HG03045 (cell line): ENCODE results near the gene CEACAM21.
"Not testable (repeated sequence)": the region's sequence is repeated elsewhere in the genome, so short reads cannot be mapped to it uniquely, and the experiment has no call there.

Source experiments
- ATAC-seq: cut with Tn5 transposase; IDR thresholded peaks from one replicate; pipeline ENCODE4 v1.9.1; 2021; ENCODE audit warnings: mild to moderate bottlenecking, moderate library complexity; ENCODE audit not compliant: unreplicated experiment

The CEACAM21 gene

DNA sequence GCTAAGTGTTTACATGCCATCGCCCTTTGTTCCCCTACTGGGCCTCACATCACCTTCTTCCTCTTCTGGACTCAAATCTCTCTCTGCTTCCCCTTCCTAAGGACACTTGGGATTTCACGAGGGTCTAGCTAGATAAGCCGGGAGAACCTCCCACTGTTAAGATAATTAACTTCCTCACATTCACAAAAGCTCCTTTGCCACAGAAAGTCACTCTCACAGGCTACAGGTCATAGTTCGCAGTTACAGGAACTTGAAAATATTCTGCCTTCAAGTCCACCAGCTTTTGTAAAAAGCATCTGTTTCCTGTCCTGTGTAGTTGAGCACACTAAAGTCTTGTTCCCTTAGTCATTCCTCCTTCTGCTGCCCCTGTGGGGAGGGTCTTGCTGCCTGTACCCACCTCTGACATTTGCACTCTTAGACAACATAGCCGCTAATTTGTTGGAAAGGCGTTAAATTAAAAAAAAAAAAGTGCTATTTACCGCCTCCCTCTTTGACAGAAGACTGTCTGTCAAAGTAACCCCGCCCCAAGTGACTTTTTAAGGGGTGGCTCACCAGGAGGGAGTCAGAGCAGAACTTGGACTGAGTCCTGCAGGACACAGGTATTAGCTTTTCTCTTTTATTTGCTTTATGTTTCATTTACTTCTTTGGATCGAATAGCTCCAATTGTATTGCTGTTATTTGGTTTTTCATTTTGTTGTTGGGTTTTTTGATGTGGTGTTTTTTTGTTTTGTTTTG, 26.8 kb upstream of the CEACAM21 start:
- peak; percentile 41 for ATAC-seq

DNA sequence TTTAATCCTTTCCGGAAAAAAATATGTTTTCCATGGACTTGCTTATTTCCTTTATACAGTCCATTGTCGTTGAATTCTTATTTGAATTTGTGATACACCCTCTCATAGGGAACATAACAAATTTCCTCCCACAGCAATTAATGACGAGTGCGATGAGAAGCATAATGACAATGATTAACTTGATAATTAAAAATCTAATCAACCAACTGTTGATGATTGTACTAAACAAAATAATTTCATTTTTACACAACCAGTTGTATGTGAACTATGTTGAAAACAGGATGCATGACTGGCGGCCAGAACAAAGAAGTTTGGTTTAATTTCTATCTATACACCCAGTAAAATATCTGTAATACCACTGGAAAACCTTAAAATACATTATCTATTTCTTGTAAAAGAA, 26.1 kb upstream of the CEACAM21 start:
- ATAC-seq: no peak

DNA sequence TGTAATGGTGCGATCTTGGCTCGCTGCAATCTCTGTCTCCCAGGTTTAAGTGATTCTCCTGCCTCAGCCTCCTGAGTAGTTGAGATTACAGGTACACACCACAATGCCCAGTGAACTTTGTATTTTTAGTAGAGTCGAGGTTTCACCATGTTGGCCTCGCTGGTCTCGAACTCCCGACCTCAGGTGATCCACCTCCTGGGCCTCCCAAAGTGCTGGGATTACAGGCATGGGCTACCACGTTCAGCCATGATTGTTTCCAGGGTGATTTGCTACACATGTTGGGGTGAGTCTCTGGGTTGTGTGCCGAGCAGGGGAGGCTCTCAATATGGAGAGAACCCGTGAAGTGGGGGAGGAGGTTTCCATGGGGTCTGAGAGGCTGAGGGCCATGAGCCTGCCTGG, 24.8 kb upstream of the CEACAM21 start:
- ATAC-seq: no peak

DNA sequence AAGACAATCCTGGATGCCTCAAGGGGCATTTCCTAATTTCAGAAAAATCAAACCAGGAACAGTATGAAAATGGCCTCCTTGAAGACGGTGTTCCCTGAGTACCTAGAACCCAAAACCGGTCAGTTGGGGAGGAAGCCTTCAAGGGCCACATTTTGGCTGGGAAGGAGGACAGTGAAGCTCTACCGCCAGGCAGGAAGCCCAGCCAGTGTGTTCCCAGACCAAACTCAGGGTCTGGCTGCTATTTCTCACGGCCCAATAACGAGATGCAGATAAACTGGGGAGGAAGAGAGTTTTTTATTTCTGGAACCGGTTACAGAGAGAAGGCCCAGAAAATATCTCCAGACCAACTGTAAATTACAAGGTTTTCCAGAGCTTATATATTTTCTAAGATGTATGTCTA, 24.3 kb upstream of the CEACAM21 start:
- ATAC-seq: no peak

DNA sequence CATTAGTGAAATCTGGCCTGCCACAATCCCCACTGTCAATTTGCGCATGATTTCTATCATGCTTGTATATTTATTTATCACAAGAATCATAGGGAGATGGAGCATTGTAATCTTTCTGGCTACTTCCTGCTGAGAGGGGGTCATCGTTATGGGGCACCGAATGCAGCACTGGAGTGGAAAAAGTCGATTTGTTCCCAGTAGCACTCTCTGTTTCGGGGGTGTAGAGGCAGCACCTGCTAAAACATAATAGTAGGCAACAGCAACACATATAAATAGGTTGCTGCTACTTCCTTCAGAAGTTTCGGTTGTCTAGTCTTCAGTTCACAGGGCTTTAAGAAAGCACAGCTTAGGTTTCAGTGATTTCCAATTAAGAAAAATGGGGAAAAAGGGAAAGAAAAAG, 23.4 kb upstream of the CEACAM21 start:
- ATAC-seq: no peak

DNA sequence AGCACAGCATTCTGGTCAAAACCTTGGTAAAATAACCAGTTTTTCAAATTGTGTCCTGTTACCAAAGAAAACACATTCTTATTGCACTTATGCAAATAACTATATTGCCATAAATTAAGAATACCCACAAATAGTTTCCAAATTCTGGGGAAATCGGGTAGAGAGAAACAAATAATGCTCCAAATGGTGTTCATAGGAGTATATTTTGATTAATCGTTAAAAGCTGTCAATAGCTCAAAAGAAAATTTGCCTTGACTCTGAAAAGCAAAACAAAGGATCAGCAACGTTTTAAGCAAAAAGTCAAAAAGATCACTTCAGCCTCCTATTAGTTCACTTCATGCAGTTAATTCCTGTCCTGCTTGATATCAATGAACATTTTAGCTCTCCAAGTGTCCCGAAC, 22.2 kb upstream of the CEACAM21 start:
- ATAC-seq: no peak

DNA sequence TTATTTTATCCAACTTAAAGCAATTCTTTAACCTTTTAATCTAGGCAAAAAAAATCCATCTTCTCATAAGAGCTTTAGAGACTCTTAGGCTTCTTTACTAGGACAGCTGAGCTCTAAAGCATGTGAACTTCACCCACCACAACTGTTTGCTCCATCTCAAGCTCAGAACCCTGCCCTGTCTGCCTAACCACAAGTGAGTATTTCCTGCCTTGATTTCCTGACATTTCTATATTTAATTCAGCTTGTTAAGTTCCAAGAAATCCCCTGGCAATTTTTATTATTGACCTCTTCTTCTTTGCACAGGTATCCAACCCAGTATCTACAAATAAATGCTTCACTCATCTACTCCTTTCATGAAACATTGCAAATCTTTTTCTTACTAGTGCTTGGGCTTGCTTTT, 21.1 kb upstream of the CEACAM21 start:
- no peak for ATAC-seq

DNA sequence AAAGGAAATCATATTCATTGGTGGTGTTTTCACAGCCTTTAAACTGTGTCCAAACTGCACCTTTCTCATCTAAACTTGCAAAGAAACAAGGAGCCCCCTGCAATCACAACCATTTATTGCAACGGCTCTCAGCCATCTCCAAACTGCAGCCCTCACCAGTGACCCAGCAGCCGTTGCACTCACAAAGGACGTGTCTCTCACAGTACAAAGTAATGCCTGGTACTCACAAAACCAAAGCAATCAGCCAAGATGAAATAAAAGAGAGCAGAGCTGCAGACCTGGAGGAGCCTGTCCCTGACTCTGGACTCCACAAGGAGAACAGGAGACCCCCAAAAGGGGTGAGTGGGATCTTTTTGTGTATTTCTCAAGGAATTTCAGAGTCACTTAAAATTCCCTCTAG, 20.2 kb upstream of the CEACAM21 start:
- no peak for ATAC-seq

DNA sequence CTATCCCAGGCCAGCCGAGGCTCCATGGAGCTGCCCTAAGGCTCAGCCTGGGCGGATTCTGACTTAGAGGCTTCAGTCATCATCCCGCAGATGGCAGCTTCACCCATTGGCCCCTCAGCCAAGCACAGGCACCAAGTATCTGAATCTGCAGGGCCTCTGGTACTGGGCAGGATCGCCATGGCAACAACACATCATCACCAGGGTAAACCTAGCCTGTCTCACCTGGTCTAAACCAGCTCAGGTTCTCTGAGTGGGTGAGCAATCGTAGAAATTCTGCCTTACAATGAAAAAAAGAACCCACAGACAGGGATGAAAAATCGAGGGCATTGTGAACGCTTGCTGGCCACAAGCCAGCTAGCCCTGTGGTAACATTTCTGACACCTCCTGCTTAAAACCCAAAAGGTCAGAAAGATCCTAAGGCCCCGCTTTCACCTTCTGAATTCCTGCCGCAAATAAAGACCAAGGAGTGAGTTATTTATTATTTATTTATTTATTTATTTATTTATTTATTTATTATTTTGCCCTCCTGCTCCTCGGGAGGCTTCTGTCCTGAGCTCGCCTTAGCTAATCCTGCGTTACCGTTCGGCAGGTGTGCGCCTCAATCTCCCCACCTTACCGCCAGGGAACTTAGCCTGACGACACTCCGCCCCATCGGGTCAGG, 12.0 kb upstream of the CEACAM21 start:
- ATAC-seq: no peak

DNA sequence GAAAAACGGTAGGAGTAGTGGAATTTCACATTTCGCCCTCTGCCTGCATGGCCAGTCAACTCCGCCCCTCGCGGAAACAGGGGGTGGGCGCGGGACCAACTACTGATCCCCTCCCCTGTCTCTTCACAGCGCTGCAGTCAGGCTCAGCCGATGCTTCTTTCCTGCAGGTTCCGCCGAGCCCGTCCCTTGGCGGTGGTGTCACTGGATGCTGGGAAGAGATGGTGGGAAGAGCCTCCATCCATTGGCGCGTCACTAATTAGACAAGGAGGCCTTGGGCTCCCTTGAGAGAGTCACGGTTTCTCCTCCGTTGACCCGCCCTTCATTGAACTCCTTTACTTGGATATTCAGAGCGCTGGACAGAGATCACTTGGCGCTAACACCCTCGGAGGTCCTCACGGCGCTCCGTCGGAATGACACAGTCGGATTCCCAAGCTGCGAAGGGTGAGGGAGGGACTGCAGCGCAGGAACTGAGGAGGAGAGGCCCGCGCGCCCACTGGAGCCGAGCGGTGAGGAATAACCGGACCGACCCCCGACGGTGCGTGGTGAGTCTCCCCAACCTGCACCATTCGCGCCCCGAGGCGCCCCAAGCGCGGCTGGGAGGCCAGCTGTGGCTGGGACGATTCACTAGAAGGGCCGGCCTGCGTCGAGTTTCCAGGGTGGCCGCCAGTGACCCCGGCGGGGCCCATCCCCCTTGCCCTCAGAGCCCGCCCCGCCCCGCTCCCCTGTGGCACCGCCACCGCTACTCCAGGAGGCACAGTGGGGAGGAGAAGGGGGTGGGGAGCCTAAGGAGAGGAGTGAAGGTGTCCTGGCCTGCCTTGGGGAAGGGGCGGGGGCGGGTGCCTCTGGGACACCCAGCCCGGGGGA, 11.2 kb upstream of the CEACAM21 start:
- ATAC-seq: no peak

DNA sequence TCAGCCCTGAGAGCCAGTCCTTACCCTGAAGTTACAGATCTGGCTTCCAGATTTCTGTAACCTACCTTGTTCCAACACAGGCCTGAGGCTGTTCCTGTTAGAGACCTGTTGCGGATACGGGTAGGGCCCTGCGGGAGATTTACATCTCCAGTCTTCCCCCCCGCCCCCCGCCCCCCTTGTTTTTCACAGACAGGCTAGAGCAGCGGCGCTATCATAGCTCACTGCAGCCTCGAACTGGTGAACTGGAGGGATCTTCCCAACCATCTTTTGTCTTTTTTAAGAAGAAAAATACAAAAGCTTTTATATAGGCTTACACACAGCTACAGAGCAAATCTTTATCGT, 10.6 kb upstream of the CEACAM21 start:
- no peak for ATAC-seq

DNA sequence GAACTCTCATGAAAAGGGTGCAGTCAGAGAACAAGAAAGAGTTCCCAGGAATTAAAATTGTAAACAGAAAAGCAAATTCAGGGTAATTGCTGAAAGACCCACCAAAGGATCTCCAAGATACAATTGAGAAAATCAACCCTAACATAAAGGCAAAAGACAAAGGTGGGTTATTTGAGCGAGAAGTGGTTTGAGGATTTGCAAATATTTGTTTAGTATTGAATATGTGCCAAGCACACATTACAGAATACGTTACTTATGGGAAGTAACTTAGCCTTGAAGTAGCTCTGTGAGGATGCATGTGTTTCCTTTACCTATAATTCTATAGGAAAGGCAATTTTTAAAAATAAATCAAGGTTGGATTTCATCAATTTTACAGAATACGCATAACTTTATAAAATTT, 10.0 kb upstream of the CEACAM21 start:
- no peak for ATAC-seq

DNA sequence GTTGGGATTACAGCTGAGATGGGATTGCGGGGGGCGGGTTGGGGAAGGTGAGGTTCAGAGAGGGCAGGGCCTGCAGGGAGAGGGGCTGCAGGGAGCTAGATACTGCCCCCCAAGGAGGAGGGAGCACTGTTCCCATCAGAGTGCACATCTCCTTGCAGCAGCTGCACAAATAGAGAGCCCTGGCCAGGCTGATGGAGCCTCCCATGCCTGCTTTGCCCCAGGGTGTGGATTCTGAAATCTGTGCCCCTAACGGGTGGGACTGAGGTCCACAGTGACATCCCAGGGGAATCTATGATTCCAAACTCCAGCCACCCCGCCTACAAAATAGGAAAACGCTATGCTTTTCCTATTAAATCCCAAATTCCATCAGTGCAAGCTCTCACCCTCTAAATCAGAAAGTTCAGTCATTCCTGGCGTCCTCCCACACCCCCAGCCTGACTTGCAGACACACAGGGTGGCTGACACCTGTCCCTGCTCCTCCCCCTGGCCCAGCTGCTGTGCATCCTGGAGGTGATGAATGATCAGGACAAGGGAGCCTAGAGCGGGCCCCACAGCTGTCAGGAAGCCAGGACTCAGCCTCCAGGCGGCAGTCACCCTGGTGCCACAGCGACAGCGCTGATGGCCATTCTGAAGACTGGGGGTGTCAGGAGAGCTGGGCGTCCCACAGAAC, 6.3 kb upstream of the CEACAM21 start:
- ATAC-seq: no peak

DNA sequence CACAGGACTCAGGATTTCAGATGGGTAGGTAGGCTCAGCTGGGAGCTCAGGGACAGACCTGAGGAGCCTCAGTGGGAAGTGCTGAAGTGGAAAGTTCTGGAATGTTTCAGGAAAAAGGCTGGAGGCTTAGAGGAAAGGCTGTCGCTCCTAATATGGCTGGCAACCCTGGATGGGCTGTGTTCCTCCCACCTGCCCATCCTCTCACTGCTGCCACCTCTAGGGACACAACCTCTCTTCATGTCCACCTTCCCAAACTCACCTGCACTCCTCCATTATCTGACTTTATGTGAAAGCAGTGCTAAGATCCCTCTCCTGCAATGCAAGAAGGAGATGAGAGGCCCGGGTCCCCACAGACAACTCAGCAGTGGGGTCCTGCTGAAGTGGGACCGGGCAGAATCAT, 5.8 kb upstream of the CEACAM21 start:
- ATAC-seq: no peak

DNA sequence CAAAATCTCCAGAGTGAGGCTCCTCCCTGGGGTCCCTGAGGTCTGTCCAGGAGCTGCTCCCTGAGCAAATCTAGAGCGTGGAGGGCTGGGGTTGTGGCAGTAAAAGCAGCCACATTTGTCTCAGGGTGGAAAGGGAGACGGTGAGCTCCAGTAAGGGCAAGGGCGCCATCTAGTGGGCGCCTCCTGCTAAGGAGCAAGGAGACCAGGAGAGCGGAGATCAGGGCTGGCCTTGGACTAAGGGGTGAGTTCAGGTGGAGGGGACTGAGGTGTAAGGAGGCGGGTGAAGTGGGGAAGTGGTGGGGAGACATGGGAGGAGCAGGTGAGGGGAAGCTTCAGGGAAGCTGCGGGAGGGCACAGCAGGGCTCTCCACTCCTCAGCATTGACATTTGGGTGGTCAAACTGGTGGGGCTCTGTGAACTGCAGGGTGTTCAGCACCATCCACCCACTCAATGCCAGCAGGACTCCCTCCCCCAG, 5.3 kb upstream of the CEACAM21 start:
- ATAC-seq: no peak

DNA sequence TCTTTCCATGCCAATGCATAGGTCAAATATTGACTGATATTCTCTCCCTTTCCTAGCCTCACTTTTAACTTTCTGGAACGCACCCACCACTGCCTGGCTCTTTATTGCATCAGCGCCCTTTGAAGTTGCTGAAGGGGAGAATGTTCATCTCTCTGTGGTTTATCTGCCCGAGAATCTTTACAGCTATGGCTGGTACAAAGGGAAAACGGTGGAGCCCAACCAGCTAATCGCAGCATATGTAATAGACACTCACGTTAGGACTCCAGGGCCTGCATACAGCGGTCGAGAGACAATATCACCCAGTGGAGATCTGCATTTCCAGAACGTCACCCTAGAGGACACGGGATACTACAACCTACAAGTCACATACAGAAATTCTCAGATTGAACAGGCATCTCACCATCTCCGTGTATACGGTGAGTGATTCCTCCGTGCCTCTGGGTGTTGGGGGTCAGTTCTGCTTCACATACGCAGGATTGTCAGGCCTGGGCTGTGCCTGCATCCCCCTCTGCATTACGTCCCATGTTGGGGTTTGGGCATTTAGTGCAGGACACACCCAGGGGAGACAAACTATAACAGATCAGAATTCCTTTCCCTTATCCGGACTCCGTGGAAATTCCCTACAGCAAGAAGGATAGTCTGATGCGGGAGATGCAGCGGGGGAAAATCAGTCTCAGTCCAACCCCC, 1.3 kb downstream of the CEACAM21 start:
- ATAC-seq: no peak

DNA sequence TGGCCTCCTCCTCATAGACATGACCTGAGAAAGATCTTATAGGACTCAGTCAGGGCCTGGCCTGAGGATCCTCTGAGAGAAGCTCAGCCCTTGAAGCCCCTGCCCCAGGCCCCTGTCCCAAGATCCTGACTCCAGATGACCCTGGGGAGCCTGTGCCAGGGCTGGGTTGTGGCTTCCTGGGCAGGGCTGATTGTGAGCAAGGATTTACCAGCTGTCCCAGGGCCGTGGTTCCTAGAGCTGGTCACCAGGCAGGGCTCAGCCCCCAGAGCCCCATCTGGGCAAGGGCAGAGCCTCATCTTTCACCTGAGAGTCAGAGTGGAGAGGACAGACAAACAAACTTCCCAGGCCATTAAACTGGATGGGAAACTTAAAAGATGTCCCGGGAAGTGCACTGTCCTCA, 1.9 kb downstream of the CEACAM21 start:
- no peak for ATAC-seq

DNA sequence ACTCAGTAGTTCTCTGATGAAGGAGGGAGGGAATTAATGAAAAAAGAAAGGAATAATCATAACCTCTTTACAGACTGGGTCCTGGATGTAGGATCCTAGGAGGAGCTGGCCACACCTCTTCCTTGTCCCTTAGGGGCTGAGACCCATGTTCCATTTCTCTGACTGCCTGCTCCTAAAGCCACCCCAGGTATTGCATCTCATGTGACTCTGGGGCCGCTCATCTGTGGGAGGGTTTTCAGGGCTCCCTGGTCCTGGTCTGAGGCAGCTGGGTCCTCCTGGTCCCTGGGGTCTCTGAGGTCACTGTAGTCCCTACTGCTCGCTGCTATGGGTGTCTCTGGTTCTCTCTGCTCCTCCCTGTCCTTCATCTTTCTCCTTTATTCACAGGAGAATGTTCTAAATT, 2.9 kb downstream of the CEACAM21 start:
- ATAC-seq: no peak

DNA sequence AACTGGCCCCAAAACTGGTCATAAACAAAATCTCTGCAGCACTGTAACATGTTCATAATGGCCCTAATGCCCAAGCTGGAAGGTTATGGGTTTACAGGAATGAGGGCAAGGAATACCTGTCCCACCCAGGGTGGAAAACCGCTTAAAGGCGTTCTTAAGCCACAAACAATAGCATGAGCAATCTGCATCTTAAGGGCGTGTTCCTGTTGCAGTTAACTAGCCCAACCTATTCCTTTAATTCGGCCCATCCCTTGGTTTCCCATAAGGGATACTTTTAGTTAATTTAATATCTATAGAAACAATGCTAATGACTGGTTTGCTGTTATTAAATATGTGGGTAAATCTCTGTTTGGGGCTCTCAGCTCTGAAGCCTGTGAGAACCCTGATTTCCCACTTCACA, 5.1 kb downstream of the CEACAM21 start:
- ATAC-seq: not testable (repeated sequence)

DNA sequence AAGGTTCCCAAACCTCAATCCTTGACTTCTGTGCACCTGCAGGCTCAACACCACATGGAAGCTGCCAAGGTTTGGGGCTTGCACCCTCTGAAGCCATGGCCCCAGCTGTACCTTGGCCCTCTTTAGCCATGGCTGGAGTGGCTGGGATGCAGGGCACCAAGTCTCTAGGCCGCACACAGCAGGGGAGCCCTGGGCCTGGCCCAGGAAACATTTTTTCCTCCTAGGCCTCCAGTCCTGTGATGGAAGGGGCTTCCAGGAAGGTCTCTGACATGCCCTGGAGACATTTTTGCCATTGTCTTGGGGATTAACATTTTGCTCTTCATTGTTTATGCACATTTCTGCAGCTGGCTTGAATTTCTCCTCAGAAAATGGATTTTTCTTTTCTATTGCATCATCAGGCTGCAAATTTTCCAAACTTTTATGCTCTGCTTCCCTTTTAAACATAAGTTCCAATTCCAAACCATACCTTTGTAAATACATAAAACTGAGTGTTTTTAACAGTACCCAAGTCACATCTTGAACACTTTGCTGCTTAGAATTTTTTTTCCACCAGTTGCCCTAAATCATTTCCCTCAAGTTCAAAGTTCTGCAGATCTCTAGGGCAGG, 6.7 kb downstream of the CEACAM21 start:
- not testable (repeated sequence) for ATAC-seq
